ENCODE measurements around the gene OCA2. TPM values are rescaled to one million over a fixed set of nuclear protein-coding genes. Genes with fewer than 3 reads are reported as not detected.

OCA2 gene
- total RNA-seq, 2 experiments from 2014 or later, result not detected

DNA sequence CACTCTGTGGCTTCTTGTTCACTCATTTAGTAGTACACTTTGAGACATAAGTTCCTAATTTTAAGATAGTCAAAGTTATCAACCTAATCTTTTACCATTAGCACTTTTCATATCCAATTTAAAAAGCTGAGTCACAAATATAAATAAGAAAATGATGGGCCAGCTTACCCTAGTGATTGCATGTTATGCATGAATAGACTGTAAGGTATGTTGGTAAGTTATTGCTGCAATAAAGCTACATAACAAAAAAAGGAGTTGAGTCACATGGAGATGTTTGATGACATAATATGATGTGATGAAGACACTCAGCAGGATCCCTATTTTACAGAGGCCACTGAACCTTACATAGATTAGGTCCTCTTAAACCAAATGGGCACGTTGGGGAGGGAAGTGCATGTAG is 161.3 kb downstream of the OCA2 start:
- Mint-ChIP-seq H3K9me3 (ENCODE audit: low read depth) (peaks cover 6% of the 10 kb centered on the region), H3K27me3 (peaks cover 1% of the 10 kb centered on the region), H3K4me3 (no peak overlapping the region), H3K4me1 (no peaks in the 10 kb centered on the region), H3K36me3 (ENCODE audit: low read depth) (no peaks in the 10 kb centered on the region), H3K27ac (no peak overlapping the region)
- no peak for ATAC-seq
- POLR2A ChIA-PET, result no interaction called here
- CTCF ChIA-PET, result no interaction called here
- DNase-seq, result no peak
- intact Hi-C loops (cut with DNase I, micrococcal nuclease), result no loop called here

DNA sequence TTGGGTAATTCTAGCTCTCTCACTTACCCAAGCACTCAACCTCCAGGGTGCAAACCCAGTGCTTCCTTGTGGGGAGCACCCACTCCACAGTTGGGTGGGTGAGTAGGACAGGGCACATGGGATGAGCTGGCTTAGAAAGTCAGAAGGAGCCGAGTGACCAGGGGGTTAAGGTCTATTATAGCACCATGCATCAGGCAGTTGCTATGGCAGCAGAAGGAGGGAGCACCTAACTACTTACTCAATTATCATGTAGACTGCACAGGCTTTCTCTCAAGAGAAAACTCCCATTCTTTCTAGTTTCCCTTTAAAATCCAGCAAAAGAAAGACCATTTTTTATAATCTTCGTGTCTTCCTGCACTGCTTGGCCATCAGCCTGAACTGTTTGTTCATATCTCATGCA is 163.0 kb downstream of the OCA2 start:
- Mint-ChIP-seq H3K27me3 (peaks cover 1% of the 10 kb centered on the region), H3K4me1 (no peaks in the 10 kb centered on the region), H3K36me3 (ENCODE audit: low read depth) (no peaks in the 10 kb centered on the region), H3K27ac (no peak overlapping the region), H3K9me3 (ENCODE audit: low read depth) (peaks cover 12% of the 10 kb centered on the region), H3K4me3 (no peak overlapping the region)
- ATAC-seq, result no peak
- no peak for DNase-seq
- ChIA-PET POLR2A (no interaction called here), CTCF (no interaction called here)
- intact Hi-C loops (cut with DNase I, micrococcal nuclease), result no loop called here

GRCh38 chr15:27935328-27935727 is 163.8 kb downstream of the OCA2 start:
- Mint-ChIP-seq H3K36me3 (ENCODE audit: low read depth) (no peaks in the 10 kb centered on the region), H3K4me3 (no peak overlapping the region), H3K9me3 (ENCODE audit: low read depth) (peaks cover 12% of the 10 kb centered on the region), H3K4me1 (no peaks in the 10 kb centered on the region), H3K27me3 (peaks cover 1% of the 10 kb centered on the region), H3K27ac (no peak overlapping the region)
- CTCF ChIA-PET, result no interaction called here
- DNase-seq (no peak), ATAC-seq (no peak)
- intact Hi-C loops (cut with DNase I, micrococcal nuclease), result no loop called here
- POLR2A ChIA-PET, result no interaction called here

DNA sequence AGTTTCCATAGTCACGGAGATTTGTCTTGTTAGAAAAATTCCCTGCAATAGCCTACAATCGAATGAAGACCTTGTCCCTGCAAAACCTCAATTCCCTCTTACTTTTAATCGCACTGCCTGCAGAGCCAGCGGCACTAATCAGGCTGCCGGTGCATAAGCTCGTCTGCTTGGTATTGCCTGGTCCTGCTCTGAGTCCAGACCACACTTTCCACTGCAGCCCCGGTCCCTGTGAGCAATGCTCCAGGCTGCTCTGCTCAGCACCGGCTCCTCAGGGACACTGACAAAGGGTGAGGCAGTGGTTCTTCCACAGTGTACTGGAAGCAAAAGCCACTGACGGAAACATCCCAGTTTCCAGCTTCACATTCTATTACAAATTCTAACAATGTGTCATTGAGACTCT is 164.3 kb downstream of the OCA2 start:
- H3K4me3 Mint-ChIP-seq, result no peak overlapping the region
- intact Hi-C loops (cut with DNase I, micrococcal nuclease), result no loop called here
- ChIA-PET POLR2A (no interaction called here), CTCF (interaction anchor here (0.6 kb wide), 1 partner anchor 1910 kb away, joined by 3 read pairs; no protein-coding TSS in a partner anchor)
- peaks cover 12% of the 10 kb centered on the region for H3K9me3 Mint-ChIP-seq (ENCODE audit: low read depth)
- H3K27me3 Mint-ChIP-seq, result peaks cover 2% of the 10 kb centered on the region
- H3K27ac Mint-ChIP-seq, result no peak overlapping the region
- H3K4me1 Mint-ChIP-seq, result no peaks in the 10 kb centered on the region
- no peak for DNase-seq
- no peaks in the 10 kb centered on the region for H3K36me3 Mint-ChIP-seq (ENCODE audit: low read depth)
- ATAC-seq, result no peak

DNA sequence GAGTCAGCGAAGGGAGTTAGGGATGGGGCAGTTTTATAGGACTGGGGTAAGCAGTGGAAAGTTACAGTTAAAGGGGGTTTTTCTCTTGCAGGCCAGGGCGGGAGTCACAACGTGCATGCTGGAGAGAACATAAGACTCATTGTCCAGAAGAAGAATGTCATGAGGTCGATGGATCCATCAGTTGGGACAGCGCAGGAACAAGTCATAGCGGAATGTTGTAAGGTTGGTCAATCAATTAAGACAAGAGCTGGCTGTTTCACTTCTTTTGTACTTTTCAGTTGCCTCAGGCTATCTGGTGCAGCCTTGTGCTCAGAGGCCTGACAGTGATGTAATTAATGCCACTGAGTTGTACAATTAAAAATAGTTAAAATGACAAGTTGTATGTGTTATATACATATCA is 165.6 kb downstream of the OCA2 start:
- intact Hi-C loops (cut with DNase I, micrococcal nuclease), result no loop called here
- Mint-ChIP-seq H3K36me3 (ENCODE audit: low read depth) (no peaks in the 10 kb centered on the region), H3K4me1 (no peaks in the 10 kb centered on the region), H3K27me3 (peaks cover 3% of the 10 kb centered on the region), H3K27ac (no peak overlapping the region), H3K4me3 (no peak overlapping the region), H3K9me3 (ENCODE audit: low read depth) (peaks cover 12% of the 10 kb centered on the region)
- ATAC-seq, result no peak
- no peak for DNase-seq
- ChIA-PET CTCF (interaction anchor here (0.6 kb wide), 1 partner anchor 48 kb away, joined by 3 read pairs; no protein-coding TSS in a partner anchor), POLR2A (no interaction called here)

DNA sequence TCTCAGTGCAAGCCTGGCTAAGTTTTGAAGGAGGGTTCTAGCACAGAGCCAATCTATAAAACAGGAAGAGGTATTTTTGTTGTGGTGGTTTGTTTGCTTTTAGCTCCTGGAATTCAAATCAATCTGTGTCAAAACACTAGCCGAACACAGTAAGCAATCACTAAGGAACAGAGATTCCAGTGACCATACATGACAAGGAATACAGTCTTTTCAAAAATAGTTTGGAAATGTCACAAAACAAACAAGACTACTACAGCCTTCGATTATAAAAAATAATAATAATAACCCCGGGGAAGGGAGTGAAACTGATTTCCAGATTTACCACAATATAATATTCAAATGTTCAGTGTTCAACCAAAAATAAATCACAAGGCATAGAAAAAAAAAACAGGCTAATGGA is 166.5 kb downstream of the OCA2 start:
- no peak overlapping the region for H3K27ac Mint-ChIP-seq
- H3K4me1 Mint-ChIP-seq, result no peaks in the 10 kb centered on the region
- ATAC-seq, result no peak
- peaks cover 3% of the 10 kb centered on the region for H3K27me3 Mint-ChIP-seq
- ChIA-PET POLR2A (no interaction called here), CTCF (no interaction called here)
- H3K9me3 Mint-ChIP-seq (ENCODE audit: low read depth), result peaks cover 12% of the 10 kb centered on the region
- DNase-seq, result no peak
- no peak overlapping the region for H3K4me3 Mint-ChIP-seq
- intact Hi-C loops (cut with DNase I, micrococcal nuclease), result no loop called here
- no peaks in the 10 kb centered on the region for H3K36me3 Mint-ChIP-seq (ENCODE audit: low read depth)

- intact Hi-C loops (cut with DNase I, micrococcal nuclease), result no loop called here
- POLR2A ChIA-PET, result no interaction called here
- no peak overlapping the region for H3K27ac Mint-ChIP-seq
- ATAC-seq, result no peak
- no peaks in the 10 kb centered on the region for H3K36me3 Mint-ChIP-seq (ENCODE audit: low read depth)
- no peak overlapping the region for H3K4me3 Mint-ChIP-seq
- H3K27me3 Mint-ChIP-seq, result peaks cover 5% of the 10 kb centered on the region
- H3K9me3 Mint-ChIP-seq (ENCODE audit: low read depth), result peaks cover 10% of the 10 kb centered on the region
- CTCF ChIA-PET, result no interaction called here
- no peaks in the 10 kb centered on the region for H3K4me1 Mint-ChIP-seq
- DNase-seq, result no peak
These were observed 170.7 kb downstream of the OCA2 start for GRCh38 chr15:27928386-27928785.

- DNase-seq (no peak), ATAC-seq (no peak)
- ChIA-PET CTCF (no interaction called here), POLR2A (no interaction called here)
- Mint-ChIP-seq H3K4me3 (no peak overlapping the region), H3K9me3 (ENCODE audit: low read depth) (peaks cover 9% of the 10 kb centered on the region), H3K4me1 (no peaks in the 10 kb centered on the region), H3K36me3 (ENCODE audit: low read depth) (no peaks in the 10 kb centered on the region), H3K27ac (no peak overlapping the region), H3K27me3 (no peaks in the 10 kb centered on the region)
- intact Hi-C loops (cut with DNase I, micrococcal nuclease), result no loop called here
These were observed 186.8 kb downstream of the OCA2 start for GRCh38 chr15:27912283-27912682.

DNA sequence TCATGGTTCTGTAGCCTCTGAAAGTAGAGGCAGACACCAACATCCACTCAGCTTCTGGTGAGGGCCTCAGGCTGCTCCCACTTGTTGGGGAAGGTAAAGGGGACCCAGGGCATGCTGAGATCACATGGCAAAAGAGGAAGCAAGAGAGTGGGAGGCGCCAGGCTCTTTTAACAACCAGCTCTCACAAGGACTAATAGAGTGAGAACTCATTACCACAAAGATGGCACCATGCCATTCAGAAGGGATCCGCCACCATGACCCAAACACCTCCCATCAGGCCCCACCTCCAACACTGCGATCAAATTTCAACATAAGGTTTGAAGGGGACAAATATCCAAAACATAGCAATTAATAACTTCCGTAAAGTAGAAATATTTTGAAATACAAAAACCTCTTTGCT is 192.3 kb downstream of the OCA2 start:
- CTCF ChIA-PET, result no interaction called here
- Mint-ChIP-seq H3K9me3 (ENCODE audit: low read depth) (no peaks in the 10 kb centered on the region), H3K36me3 (ENCODE audit: low read depth) (no peaks in the 10 kb centered on the region), H3K27ac (no peak overlapping the region), H3K27me3 (no peaks in the 10 kb centered on the region), H3K4me1 (no peaks in the 10 kb centered on the region), H3K4me3 (no peak overlapping the region)
- intact Hi-C loops (cut with DNase I, micrococcal nuclease), result no loop called here
- POLR2A ChIA-PET, result no interaction called here
- no peak for ATAC-seq
- DNase-seq, result no peak

DNA sequence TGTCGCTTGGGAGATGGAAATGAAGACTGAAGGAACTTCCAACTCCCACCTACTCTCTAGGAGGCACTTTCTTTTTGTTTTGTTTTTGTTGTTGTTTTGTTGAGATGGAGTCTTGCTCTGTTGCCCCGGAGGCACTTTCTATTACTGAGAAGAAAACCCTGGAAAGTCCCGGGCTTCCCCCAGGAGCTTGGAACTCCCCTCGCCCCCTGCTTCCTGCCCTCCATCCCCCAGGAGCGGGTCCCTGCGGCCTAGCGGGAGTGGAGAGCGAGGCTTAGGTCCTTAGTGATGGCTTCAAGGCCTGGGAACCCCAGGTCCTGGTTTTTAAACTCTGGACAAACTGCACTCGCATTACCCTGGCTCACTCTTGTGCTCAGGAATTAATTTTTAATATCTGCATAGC is 195.7 kb downstream of the OCA2 start:
- Mint-ChIP-seq H3K27me3 (peaks cover 2% of the 10 kb centered on the region), H3K4me3 (no peak overlapping the region), H3K36me3 (ENCODE audit: low read depth) (no peaks in the 10 kb centered on the region), H3K27ac (no peak overlapping the region), H3K4me1 (no peaks in the 10 kb centered on the region), H3K9me3 (ENCODE audit: low read depth) (peaks cover 3% of the 10 kb centered on the region)
- no peak for DNase-seq
- ChIA-PET CTCF (no interaction called here), POLR2A (no interaction called here)
- no peak for ATAC-seq
- intact Hi-C loops (cut with DNase I, micrococcal nuclease), result no loop called here

- ATAC-seq, result no peak
- peaks cover 2% of the 10 kb centered on the region for H3K27me3 Mint-ChIP-seq
These were observed 196.3 kb downstream of the OCA2 start for GRCh38 chr15:27902680-27903385.

DNA sequence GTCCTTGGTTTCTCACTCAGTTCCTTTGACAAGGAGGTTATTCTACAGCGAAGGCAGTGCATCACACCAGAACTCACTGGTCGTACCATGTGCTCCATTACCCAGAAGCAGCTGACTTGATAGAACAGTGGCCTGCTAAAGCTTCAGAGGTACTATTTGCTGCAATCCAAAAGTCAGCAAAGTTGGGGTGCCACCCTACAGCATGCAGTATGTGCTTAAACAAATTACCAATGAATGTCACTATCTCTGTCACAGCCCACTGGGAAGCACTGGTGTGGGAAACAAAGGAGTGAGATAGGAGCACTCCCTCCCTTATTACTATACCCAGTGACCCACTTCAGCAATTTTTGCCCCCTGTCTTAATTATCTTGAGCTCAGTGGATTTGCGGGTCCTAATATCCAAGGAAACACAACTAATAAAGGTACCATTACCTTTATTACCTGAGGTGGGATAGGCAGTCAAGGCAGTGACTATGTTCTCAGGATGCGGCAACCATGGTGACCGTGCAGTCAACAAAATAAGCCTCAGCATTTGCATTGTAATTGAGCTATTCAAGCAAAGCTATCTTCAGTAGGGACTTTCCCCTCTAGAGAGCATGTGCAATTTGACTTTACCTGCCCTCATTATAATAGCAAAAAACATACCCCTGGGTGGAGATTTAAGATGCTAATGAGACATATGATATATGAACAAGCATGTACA is 199.4 kb downstream of the OCA2 start:
- Mint-ChIP-seq H3K27me3 (peaks cover 2% of the 10 kb centered on the region), H3K36me3 (ENCODE audit: low read depth) (no peaks in the 10 kb centered on the region), H3K4me1 (no peaks in the 10 kb centered on the region), H3K9me3 (ENCODE audit: low read depth) (peaks cover 13% of the 10 kb centered on the region), H3K4me3 (no peak overlapping the region), H3K27ac (no peak overlapping the region)
- ATAC-seq (no peak), DNase-seq (no peak)
- intact Hi-C loops (cut with DNase I, micrococcal nuclease), result no loop called here
- ChIA-PET CTCF (interaction anchor here (0.9 kb wide), 1 partner anchor 55 kb away, joined by 4 read pairs; no protein-coding TSS in a partner anchor), POLR2A (no interaction called here)

More at GRCh38 chr15:27902680-27903385, 196.3 kb downstream of the OCA2 start:
- no peak for DNase-seq
- CTCF ChIA-PET, result no interaction called here
- Mint-ChIP-seq H3K9me3 (ENCODE audit: low read depth) (peaks cover 4% of the 10 kb centered on the region), H3K27ac (no peak overlapping the region), H3K36me3 (ENCODE audit: low read depth) (no peaks in the 10 kb centered on the region), H3K4me1 (no peaks in the 10 kb centered on the region), H3K4me3 (no peak overlapping the region)
- intact Hi-C loops (cut with DNase I, micrococcal nuclease), result no loop called here
- POLR2A ChIA-PET, result no interaction called here

All from activated CD4-positive, alpha-beta T cell treated with anti-CD3 and anti-CD28 coated beads for 36 hours (primary cell).